Measurements from ENCODE around the gene ABCC3. TPM values are rescaled to one million over a fixed set of nuclear protein-coding genes. Genes with fewer than 3 reads are reported as not detected.
"Not testable (repeated sequence)": the region's sequence is repeated elsewhere in the genome, so short reads cannot be mapped to it uniquely, and the experiment has no call there.

Gene ABCC3
- total RNA-seq, 1 donor from 2014 or later: 250 TPM

DNA sequence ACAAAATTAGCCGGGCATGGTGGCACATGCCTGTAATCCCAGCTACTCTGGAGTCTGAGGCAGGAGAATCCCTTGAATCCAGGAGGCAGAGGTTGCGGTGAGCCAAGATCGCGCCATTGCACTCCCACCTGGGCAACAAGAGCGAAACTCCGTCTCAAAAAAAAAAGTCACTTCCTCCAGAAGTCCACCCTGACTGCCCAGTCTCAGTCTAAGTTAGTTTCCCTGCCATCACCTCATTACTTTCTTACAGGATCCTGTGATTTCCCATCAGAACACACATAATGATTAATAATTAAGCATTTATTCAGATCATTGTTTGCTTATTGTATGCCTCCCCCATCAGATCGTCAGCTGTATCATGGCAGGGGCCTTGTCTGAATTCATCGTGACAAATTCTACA, 31.6 kb downstream of the ABCC3 start:
- no peak for DNase-seq (ENCODE audit: low read depth)

GRCh38 chr17:50667259-50668024, 32.8 kb downstream of the ABCC3 start:
- DNase-seq (ENCODE audit: low read depth): no peak

DNA sequence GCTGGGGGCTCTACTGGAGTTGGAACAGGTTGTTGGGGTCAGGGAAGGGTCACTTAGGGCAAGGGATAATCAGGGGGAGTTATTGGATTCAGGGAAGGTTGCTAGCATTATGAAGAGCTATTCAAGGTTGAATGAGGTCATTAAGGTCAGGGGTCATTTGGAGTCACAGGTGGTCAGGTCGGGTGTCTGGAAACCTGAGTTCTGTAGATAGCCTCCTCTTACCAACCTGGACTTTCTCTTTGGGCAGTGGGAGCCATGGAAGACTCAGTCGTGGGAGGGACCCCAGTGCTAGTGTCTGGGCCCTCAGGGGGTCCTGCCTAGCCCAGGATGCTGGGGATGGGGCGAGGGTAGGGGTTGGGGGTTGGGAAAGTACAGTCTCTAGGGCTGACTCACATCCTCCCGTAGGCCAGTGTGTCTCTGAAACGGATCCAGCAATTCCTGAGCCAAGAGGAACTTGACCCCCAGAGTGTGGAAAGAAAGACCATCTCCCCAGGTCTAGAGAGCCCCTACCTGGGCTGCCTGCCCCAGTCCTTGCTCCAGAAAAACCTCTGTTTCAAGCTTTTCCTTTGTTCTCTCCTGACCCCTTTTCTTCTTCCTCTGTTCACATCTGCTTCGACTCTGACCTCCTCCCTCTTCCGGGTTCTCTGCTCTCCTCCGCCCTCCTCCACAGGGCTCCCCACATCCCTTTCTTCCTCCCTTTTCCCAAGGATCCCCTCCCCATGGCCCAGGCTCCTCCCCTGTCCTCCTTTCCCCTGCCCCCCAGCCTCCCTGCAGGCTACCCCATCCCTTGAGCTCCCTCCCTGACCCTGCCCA, 33.5 kb downstream of the ABCC3 start:
- DNase-seq (ENCODE audit: low read depth): no peak

- no peak for DNase-seq (ENCODE audit: low read depth)
These were observed 34.3 kb downstream of the ABCC3 start for GRCh38 chr17:50668838-50669581.

DNA sequence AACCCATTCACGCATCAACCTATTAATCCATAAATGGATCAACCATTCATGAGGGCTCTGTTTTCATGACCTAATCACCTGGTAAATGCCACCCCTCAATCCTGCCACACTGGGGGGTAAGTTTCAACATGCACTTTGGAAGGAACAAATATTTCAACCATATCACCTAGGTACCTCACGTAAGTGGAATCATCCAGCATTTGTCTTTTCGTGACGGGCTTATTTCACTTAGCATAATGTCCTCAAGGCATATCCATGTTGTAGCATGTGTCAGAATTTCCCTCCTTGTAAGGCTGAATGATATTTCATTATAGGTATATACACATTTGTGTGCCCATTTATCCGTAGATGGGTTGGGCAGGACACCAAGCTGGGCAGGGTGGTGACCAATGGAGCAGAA, 37.4 kb downstream of the ABCC3 start:
- DNase-seq (ENCODE audit: low read depth): no peak

- no peak for DNase-seq (ENCODE audit: low read depth)
These were observed 38.3 kb downstream of the ABCC3 start for GRCh38 chr17:50672831-50673551.

DNA sequence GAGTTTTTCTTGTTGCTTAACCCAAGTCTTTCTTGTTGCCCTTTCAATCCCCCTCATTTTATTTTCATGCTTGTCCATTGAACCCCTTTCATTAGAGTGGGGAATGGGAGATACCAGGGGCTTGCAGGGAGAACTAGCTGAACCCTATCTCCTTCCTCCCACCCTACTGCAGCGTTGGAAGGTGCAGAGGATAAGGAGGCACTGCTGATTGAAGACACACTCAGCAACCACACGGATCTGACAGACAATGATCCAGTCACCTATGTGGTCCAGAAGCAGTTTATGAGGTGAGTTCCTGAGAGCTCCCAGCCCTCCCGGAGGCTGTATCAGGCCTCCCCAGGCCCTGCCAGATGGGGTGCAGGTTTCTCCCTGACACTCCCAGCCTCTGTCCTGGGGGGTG, 40.5 kb downstream of the ABCC3 start:
- no peak for DNase-seq (ENCODE audit: low read depth)

DNA sequence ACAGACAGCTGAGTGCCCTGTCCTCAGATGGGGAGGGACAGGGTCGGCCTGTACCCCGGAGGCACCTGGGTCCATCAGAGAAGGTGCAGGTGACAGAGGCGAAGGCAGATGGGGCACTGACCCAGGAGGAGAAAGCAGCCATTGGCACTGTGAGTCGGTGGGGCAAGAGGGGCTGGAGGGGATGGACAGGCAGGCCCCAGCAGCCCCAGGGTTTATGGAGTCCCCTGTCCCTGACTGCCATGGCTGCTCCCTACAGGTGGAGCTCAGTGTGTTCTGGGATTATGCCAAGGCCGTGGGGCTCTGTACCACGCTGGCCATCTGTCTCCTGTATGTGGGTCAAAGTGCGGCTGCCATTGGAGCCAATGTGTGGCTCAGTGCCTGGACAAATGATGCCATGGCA, 40.9 kb downstream of the ABCC3 start:
- no peak for DNase-seq (ENCODE audit: low read depth)

- DNase-seq (ENCODE audit: low read depth): no peak
These were observed 41.6 kb downstream of the ABCC3 start for GRCh38 chr17:50676065-50676975.

DNA sequence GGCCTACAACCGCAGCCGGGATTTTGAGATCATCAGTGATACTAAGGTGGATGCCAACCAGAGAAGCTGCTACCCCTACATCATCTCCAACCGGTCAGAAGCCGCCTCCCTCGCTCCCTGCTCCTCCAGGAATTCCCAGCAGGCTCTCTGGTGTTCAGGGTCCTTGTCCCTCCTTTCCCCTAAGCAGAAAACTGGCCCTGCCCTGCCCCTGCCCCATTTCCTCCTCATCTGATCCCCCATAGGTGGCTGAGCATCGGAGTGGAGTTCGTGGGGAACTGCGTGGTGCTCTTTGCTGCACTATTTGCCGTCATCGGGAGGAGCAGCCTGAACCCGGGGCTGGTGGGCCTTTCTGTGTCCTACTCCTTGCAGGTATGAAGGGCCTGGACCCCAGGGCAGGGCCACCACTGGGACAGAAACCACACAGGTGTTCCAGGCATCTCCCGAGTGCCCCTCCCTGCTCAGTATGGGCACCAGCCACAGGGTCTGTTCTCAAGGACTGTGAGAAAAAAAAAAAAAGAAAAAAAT, 43.2 kb downstream of the ABCC3 start:
- no peak for DNase-seq (ENCODE audit: low read depth)

DNA sequence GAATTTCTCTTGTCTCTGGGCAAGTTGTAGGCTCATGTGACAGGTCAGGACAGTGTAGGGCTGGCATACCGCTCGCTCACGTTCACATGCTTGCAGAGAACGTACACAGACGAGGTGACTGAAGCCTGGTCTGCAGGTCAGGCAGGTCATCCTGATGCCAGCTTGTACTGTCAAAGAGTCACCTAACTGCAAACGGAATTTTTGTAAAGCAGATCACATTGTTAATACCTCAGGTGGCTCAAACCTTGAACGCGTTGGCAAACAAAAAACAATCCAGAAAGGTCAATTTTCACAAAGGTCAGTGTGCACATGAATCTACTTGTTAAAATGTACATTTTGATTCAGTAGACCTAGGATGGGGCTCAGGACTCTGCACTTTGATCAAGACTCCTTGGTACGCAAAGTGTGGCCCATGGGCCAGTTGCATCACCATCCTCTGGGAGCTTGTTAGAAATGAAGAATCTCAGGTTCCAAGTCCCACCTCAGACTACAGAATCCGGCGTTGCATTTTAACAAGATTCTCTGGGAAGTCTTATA, 44.4 kb downstream of the ABCC3 start:
- no peak for DNase-seq (ENCODE audit: low read depth)

DNA sequence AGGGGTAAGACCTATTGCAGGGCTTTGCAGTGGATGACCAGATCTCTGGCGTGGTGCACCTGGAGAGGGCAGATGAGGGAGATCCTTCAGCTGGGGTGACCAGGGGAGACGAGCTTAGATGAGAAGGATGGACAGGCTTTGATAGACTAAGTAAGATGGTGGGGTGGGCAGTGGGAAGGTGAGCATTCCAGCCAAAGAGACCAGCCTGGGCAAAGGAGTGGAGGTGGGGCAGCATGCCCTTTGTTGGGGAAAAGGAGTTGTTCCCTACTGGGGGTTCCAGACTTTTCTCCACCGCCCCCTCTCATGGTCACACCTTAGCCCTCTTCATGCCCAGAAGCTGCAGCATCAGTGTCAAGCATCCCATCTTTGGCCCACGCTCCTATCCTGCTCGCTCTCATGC, 45.4 kb downstream of the ABCC3 start:
- DNase-seq (ENCODE audit: low read depth): no peak

DNA sequence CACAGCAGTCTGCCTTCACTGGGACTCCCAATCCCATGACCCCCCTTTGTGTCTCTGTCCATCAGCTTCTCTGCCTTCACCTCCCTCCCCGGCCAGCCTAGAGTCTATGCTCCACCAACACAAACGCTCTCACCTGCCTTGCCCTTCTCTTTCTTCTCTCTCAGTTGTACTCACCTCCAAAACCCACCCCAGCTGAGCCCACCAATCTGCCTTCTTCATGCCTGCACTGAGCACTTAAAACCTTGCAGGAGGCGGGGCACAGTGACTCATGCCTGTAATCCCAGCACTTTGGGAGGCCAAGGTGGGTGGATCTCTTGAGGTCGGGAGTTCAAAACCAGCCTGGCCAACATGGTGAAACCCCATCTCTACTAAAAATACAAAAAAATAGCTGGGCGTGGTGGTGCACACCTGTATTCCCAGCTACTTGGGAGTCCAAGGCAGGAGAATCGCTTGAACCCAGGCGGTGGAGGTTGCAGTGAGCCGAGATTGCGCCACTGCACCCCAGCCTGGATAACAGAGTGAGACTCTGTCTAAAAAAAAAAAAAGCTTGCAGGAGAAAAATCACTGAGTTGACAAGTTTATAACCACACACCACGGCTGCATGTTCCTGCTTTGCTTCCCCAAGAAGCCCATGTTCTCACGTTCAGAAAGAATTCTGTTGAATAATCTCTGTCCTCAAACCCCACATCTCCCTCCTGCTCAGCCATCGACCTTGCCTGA, 46.0 kb downstream of the ABCC3 start:
- DNase-seq (ENCODE audit: low read depth): not testable (repeated sequence)

GRCh38 chr17:50681263-50682200, 46.9 kb downstream of the ABCC3 start:
- peak; percentile 57 for DNase-seq (ENCODE audit: low read depth)

- no peak for DNase-seq (ENCODE audit: low read depth)
These were observed 47.8 kb downstream of the ABCC3 start for GRCh38 chr17:50682441-50682840.

GRCh38 chr17:50682938-50683337, 48.3 kb downstream of the ABCC3 start:
- DNase-seq (ENCODE audit: low read depth): no peak

GRCh38 chr17:50683434-50684287, 49.0 kb downstream of the ABCC3 start:
- no peak for DNase-seq (ENCODE audit: low read depth)

- no peak for DNase-seq (ENCODE audit: low read depth)
These were observed 49.6 kb downstream of the ABCC3 start for GRCh38 chr17:50684288-50684611.

All from renal cortical epithelial cell (primary cell).